ENCODE data around the gene PGAP6. TPM values are rescaled to one million over a fixed set of nuclear protein-coding genes. Genes with fewer than 3 reads are reported as not detected.

The PGAP6 gene
- total and polyA plus RNA-seq, 9 donors = 16.3 to 38.2 (median 29.0) TPM

DNA sequence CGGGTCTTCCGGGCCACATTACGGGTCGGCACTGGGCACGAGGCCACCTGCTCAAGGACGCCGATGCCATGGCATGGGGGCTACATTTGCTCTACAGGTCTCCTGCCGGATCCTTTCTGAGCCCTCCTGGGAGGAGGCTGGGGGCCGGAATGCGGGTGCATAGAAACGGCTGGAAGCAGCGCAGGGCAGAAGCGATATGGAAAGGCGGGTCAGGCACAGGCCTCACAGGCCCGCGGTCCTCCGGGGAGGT is 57.7 kb downstream of the PGAP6 start:
- Histone ChIP-seq H3K27ac (ENCODE audit: low read length) (no peak overlapping the region), H3K4me1 (ENCODE audit: control insufficient read depth, insufficient read depth, low read length) (peaks cover 10% of the 10 kb centered on the region), H3K36me3 (ENCODE audit: control insufficient read depth, insufficient read depth, low read length) (peaks cover 12% of the 10 kb centered on the region), H3K4me3 (ENCODE audit: low read length) (no peak overlapping the region), H3K9me3 (replicated peaks; ENCODE audit: control insufficient read depth, low read depth, low read length) (no peaks in the 10 kb centered on the region), H3K27me3 (ENCODE audit: control insufficient read depth, insufficient read depth, low read length) (no peaks in the 10 kb centered on the region)
- WGBS (ENCODE audit: insufficient coverage) = 84% methylated on average over 17 of the region's 17 CpGs
- no peak for DNase-seq

GRCh38 chr16:322476-323143 is 59.2 kb downstream of the PGAP6 start:
- WGBS (ENCODE audit: insufficient coverage) = 81% methylated on average over 12 of the region's 13 CpGs
- Histone ChIP-seq H3K27ac (ENCODE audit: low read length) (no peak overlapping the region), H3K4me3 (ENCODE audit: low read length) (no peak overlapping the region), H3K36me3 (ENCODE audit: control insufficient read depth, insufficient read depth, low read length) (peaks cover 20% of the 10 kb centered on the region), H3K4me1 (ENCODE audit: control insufficient read depth, insufficient read depth, low read length) (peaks cover 9% of the 10 kb centered on the region), H3K27me3 (ENCODE audit: control insufficient read depth, insufficient read depth, low read length) (no peaks in the 10 kb centered on the region), H3K9me3 (replicated peaks; ENCODE audit: control insufficient read depth, low read depth, low read length) (no peaks in the 10 kb centered on the region)
- DNase-seq = no peak

DNA sequence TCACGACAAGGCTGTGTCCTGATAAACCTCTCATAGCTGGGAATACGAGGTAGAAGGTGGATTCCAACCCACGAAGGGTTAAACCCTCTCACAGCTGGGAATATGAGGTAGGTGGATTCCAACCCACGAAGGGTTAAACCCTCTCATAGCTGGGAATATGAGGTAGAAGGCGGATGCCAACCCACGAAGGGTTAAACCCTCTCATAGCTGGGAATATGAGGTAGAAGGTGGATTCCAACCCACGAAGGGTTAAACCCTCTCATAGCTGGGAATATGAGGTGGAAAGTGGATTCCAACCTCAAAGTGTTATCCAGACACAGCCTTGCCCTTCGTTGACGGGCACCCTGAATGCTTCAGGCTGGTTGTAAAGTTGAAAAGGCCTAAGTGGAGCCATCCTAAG is 60.2 kb downstream of the PGAP6 start:
- no peaks in the 10 kb centered on the region for H3K27me3 ChIP-seq (ENCODE audit: control insufficient read depth, insufficient read depth, low read length)
- peaks cover 3% of the 10 kb centered on the region for H3K4me1 ChIP-seq (ENCODE audit: control insufficient read depth, insufficient read depth, low read length)
- no peak overlapping the region for H3K4me3 ChIP-seq (ENCODE audit: low read length)
- H3K36me3 ChIP-seq (ENCODE audit: control insufficient read depth, insufficient read depth, low read length) = peaks cover 23% of the 10 kb centered on the region
- no peak overlapping the region for H3K27ac ChIP-seq (ENCODE audit: low read length)
- DNase-seq = no peak
- no peaks in the 10 kb centered on the region for H3K9me3 ChIP-seq (replicated peaks; ENCODE audit: control insufficient read depth, low read depth, low read length)
- WGBS (ENCODE audit: insufficient coverage) = 0% methylated on average over 2 of the region's 9 CpGs

Other genes starting within 250 kb of the PGAP6 start
- 7.3 TPM for gene NPRL3, start 243.3 kb downstream of the PGAP6 start, total RNA-seq
- gene NPRL3, start 243.3 kb downstream of the PGAP6 start, polyA plus RNA-seq (ENCODE audit: insufficient read depth in 1 of 8, insufficient read length in 8 of 8, low replicate concordance in 1 of 8) = 10 to 100 TPM; 21.3 to 31.1 (median 27.8) TPM
- gene HBZ, start 229.3 kb downstream of the PGAP6 start, total RNA-seq = 0.93 TPM
- gene HBZ, start 229.3 kb downstream of the PGAP6 start, polyA plus RNA-seq (ENCODE audit: insufficient read depth in 1 of 8, insufficient read length in 8 of 8, low replicate concordance in 1 of 8) = 10 to 100 TPM in 2 of 8 donors, 1 to 10 TPM in 6; 2.2 to 16.3 (median 7.5) TPM
- 15.2 TPM for gene HBM, start 216.0 kb downstream of the PGAP6 start, total RNA-seq
- gene HBM, start 216.0 kb downstream of the PGAP6 start, polyA plus RNA-seq (ENCODE audit: insufficient read depth in 1 of 8, insufficient read length in 8 of 8, low replicate concordance in 1 of 8) = 10 to 100 TPM in 6 of 8 donors, 1 to 10 TPM in 2; 4.3 to 28.0 (median 15.1) TPM
- 926 TPM for gene HBA2, start 209.1 kb downstream of the PGAP6 start, total RNA-seq
- gene HBA2, start 209.1 kb downstream of the PGAP6 start, polyA plus RNA-seq (ENCODE audit: insufficient read depth in 1 of 8, insufficient read length in 8 of 8, low replicate concordance in 1 of 8) = over 10,000 TPM in 2 of 8 donors, 1,000 to 10,000 TPM in 6; 2,138 to 10,285 (median 6,265) TPM
- gene HBA1, start 205.3 kb downstream of the PGAP6 start, total RNA-seq = 387 TPM
- 1,000 to 10,000 TPM; 1,237 to 7,147 (median 3,734) TPM for gene HBA1, start 205.3 kb downstream of the PGAP6 start, polyA plus RNA-seq (ENCODE audit: insufficient read depth in 1 of 8, insufficient read length in 8 of 8, low replicate concordance in 1 of 8)
- gene HBQ1, start 201.5 kb downstream of the PGAP6 start, total RNA-seq = 2.5 TPM
- 1 to 10 TPM in 6 of 8 donors, under 1 TPM in 2; 0.85 to 3.2 (median 1.9) TPM for gene HBQ1, start 201.5 kb downstream of the PGAP6 start, polyA plus RNA-seq (ENCODE audit: insufficient read depth in 1 of 8, insufficient read length in 8 of 8, low replicate concordance in 1 of 8)
- 67.3 TPM for gene LUC7L, start 152.5 kb downstream of the PGAP6 start, total RNA-seq
- gene LUC7L, start 152.5 kb downstream of the PGAP6 start, polyA plus RNA-seq (ENCODE audit: insufficient read depth in 1 of 8, insufficient read length in 8 of 8, low replicate concordance in 1 of 8) = 10 to 100 TPM; 59.1 to 89.4 (median 69.7) TPM
- gene FAM234A, start 147.2 kb downstream of the PGAP6 start, total RNA-seq = 26.9 TPM
- 10 to 100 TPM; 38.1 to 49.5 (median 44.6) TPM for gene FAM234A, start 147.2 kb downstream of the PGAP6 start, polyA plus RNA-seq (ENCODE audit: insufficient read depth in 1 of 8, insufficient read length in 8 of 8, low replicate concordance in 1 of 8)
- 1.2 TPM for gene RGS11, start 106.0 kb downstream of the PGAP6 start, total RNA-seq
- 1 to 10 TPM in 6 of 8 donors, under 1 TPM in 2; 0.92 to 3.1 (median 1.6) TPM for gene RGS11, start 106.0 kb downstream of the PGAP6 start, polyA plus RNA-seq (ENCODE audit: insufficient read depth in 1 of 8, insufficient read length in 8 of 8, low replicate concordance in 1 of 8)
- gene ARHGDIG, start 101.4 kb downstream of the PGAP6 start, total RNA-seq = 1.0 TPM
- 1 to 10 TPM in 2 of 8 donors, under 1 TPM in 6; 0.30 to 2.4 (median 0.63) TPM for gene ARHGDIG, start 101.4 kb downstream of the PGAP6 start, polyA plus RNA-seq (ENCODE audit: insufficient read depth in 1 of 8, insufficient read length in 8 of 8, low replicate concordance in 1 of 8)
- gene PDIA2, start 98.8 kb downstream of the PGAP6 start, total RNA-seq = 0.84 TPM
- gene PDIA2, start 98.8 kb downstream of the PGAP6 start, polyA plus RNA-seq (ENCODE audit: insufficient read depth in 1 of 8, insufficient read length in 8 of 8, low replicate concordance in 1 of 8) = 1 to 10 TPM in 1 of 8 donors, under 1 TPM in 7; 0.46 to 1.8 (median 0.60) TPM
- gene AXIN1, start 29.3 kb downstream of the PGAP6 start, total RNA-seq = 14.5 TPM
- 10 to 100 TPM; 11.5 to 19.2 (median 14.2) TPM for gene AXIN1, start 29.3 kb downstream of the PGAP6 start, polyA plus RNA-seq (ENCODE audit: insufficient read depth in 1 of 8, insufficient read length in 8 of 8, low replicate concordance in 1 of 8)
- 46.1 TPM for gene MRPL28, start 11.4 kb downstream of the PGAP6 start, total RNA-seq
- gene MRPL28, start 11.4 kb downstream of the PGAP6 start, polyA plus RNA-seq (ENCODE audit: insufficient read depth in 1 of 8, insufficient read length in 8 of 8, low replicate concordance in 1 of 8) = 10 to 100 TPM; 48.4 to 52.6 (median 50.0) TPM
- 53.5 TPM for gene NME4, start 15.2 kb upstream of the PGAP6 start, total RNA-seq
- 100 to 1,000 TPM in 3 of 8 donors, 10 to 100 TPM in 5; 70.9 to 115 (median 97.2) TPM for gene NME4, start 15.2 kb upstream of the PGAP6 start, polyA plus RNA-seq (ENCODE audit: insufficient read depth in 1 of 8, insufficient read length in 8 of 8, low replicate concordance in 1 of 8)
- gene DECR2, start 19.9 kb upstream of the PGAP6 start, total RNA-seq = 8.4 TPM
- 10 to 100 TPM in 7 of 8 donors, 1 to 10 TPM in 1; 8.8 to 20.6 (median 13.4) TPM for gene DECR2, start 19.9 kb upstream of the PGAP6 start, polyA plus RNA-seq (ENCODE audit: insufficient read depth in 1 of 8, insufficient read length in 8 of 8, low replicate concordance in 1 of 8)
- 13.9 TPM for gene RAB11FIP3, start 43.7 kb upstream of the PGAP6 start, total RNA-seq
- 10 to 100 TPM; 26.5 to 35.8 (median 29.8) TPM for gene RAB11FIP3, start 43.7 kb upstream of the PGAP6 start, polyA plus RNA-seq (ENCODE audit: insufficient read depth in 1 of 8, insufficient read length in 8 of 8, low replicate concordance in 1 of 8)
- gene CAPN15, start 145.7 kb upstream of the PGAP6 start, total RNA-seq = 17.2 TPM
- gene CAPN15, start 145.7 kb upstream of the PGAP6 start, polyA plus RNA-seq (ENCODE audit: insufficient read depth in 1 of 8, insufficient read length in 8 of 8, low replicate concordance in 1 of 8) = 10 to 100 TPM; 20.0 to 36.7 (median 30.5) TPM
- gene PRR35, start 178.4 kb upstream of the PGAP6 start, total RNA-seq = 0.13 TPM
- gene PRR35, start 178.4 kb upstream of the PGAP6 start, polyA plus RNA-seq (ENCODE audit: insufficient read depth in 1 of 8, insufficient read length in 8 of 8, low replicate concordance in 1 of 8) = under 1 TPM in 7 of 8 donors, not detected in 1; 0.07 to 0.30 (median 0.13) TPM
- 1.5 TPM for gene NHLRC4, start 185.0 kb upstream of the PGAP6 start, total RNA-seq
- gene NHLRC4, start 185.0 kb upstream of the PGAP6 start, polyA plus RNA-seq (ENCODE audit: insufficient read depth in 1 of 8, insufficient read length in 8 of 8, low replicate concordance in 1 of 8) = 1 to 10 TPM; 1.3 to 1.8 (median 1.5) TPM
- gene PIGQ, start 188.0 kb upstream of the PGAP6 start, total RNA-seq = 12.2 TPM
- 10 to 100 TPM; 14.1 to 23.2 (median 19.2) TPM for gene PIGQ, start 188.0 kb upstream of the PGAP6 start, polyA plus RNA-seq (ENCODE audit: insufficient read depth in 1 of 8, insufficient read length in 8 of 8, low replicate concordance in 1 of 8)
- gene RAB40C, start 208.1 kb upstream of the PGAP6 start, total RNA-seq = 9.4 TPM
- 10 to 100 TPM; 10.3 to 15.4 (median 13.2) TPM for gene RAB40C, start 208.1 kb upstream of the PGAP6 start, polyA plus RNA-seq (ENCODE audit: insufficient read depth in 1 of 8, insufficient read length in 8 of 8, low replicate concordance in 1 of 8)
- 0.22 TPM for gene WFIKKN1, start 249.0 kb upstream of the PGAP6 start, total RNA-seq
- gene WFIKKN1, start 249.0 kb upstream of the PGAP6 start, polyA plus RNA-seq (ENCODE audit: insufficient read depth in 1 of 8, insufficient read length in 8 of 8, low replicate concordance in 1 of 8) = under 1 TPM; 0.12 to 0.82 (median 0.39) TPM